ENCODE results near the gene ETS1.
"Not testable (repeated sequence)": the region's sequence is repeated elsewhere in the genome, so short reads cannot be mapped to it uniquely, and the experiment has no call there.

Gene ETS1

DNA sequence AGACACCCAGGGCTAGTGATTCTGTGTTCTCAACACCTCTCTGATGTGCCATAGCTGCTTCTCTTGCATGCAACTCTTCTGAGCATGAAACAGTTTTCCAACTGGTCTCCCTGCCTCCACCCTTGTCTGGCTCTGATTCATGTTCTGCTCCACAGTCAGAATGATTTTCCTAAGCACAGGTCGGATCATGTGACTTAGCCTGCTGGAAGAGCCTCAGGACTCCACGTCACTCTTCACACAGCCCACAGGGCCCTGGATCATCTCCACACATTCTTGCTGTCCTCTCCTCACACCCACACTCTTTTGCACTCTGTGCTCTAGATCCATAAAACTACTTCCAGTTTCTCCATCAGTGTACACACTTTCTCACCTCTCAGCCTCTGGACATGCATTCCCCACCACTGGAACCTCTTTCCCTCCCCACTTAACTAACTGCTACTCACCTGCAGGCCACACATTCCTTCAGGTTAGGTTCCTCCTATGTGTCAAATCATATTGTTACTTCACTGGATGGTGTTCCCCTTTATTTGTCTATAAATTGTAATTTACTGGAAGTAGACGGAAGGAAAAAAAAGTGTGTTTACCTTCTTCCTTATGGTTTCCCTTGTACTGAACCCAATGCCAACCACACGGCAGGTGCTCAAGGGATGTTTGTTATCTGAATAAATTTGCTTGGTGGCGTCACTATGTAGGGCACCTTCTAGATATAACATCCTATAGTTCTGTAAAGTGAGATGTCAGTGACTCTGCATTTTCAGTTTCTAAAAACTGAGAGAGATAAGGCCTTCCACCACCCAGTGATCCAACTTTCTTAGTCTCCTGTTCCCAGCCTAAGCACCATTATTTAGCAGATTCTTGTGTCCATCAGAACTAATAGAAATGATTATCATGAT lies 133.7 kb downstream of the ETS1 start:
- peak; percentile 15 for DNase-seq

DNA sequence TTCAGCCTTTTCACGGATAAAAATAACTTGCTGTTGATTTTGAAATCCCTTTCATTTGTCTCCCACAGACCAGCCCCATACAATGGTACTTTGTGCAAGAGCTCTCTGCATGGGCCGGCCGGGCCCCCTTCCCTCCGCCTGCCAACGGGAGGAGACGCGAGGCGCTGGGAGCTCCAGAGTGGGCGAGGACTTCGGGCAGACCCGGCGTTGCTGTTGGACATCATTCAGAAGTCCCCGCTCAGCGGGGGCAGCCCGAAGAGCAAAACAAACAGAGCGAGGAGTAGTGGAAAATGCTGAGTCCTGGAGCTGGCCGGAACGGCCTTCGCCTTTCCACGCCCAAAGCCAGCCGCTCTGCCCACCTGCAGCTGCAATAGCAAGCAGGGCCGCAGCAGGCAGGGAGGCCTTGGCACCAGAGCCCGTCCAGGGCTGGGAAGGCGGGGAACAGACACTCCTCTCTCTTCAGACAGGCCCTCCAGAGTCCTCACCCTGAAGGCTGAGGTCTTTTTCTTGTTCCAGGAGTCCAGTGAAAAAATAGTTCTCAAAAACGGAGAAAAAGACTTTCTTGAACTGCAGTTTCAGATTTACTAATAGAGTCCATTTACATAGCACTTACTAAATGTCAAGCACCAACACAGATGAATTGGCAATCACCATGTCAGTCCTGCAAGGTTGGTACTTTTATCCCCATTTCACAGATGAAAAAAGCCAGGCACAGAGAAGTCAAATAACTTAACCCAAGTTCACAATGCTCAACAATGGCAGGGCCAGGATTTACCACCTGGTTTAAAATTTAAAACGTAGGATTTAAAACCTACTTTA lies 135.5 kb downstream of the ETS1 start:
- DNase-seq = no peak

DNA sequence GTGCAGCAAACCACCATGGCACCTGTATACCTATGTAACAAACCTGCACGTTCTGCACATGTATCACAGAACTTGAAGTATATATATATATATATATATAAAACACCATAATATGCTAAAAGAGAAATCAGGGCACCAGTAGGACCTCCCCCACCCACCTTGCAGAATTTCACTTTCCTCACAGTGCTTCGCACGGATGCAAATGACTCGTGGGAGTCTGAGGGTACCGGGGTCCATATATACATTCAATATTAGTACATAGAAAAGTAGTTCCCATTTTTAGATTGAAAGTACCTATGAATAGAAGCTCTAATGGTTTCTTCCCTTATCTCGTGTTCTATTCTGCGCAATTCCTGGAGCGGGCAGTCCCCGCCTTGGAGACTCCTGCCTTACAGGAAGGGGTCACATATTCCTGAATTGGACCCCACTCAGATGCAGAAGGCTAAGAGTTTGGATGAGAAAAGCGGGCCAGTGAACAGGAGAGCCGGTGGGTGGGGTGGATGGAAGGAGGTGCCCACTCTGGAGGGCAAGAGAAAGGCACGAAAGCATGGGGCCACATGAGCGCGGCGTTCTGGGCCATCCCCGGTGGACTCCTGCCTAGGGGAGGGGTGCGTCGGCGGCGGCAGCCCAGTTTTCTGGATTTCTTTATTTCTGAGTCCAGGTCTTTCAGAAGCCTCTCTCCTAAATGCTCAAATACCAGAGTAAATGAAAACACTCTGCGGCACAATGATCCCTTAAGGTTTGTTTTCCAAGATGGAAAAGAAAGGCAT lies 136.3 kb downstream of the ETS1 start:
- DNase-seq = no peak

DNA sequence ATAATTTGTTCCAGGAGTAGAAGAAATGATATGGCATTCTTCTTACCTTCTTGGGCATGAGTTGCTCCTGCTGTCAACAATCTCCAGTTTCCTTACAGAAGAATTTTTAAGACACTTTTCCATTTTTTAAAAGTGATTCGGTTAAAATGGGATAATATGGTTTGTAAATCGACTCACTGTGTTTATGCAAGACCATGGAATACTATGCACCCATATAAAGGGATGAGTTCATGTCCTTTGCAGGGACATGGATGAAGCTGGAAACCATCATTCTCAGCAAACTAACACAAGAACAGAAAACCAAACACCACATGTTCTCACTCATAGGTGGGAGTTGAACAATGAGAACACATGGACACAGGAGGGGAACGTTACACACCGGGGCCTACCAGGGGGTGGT lies 136.9 kb downstream of the ETS1 start:
- DNase-seq = not testable (repeated sequence)

DNA sequence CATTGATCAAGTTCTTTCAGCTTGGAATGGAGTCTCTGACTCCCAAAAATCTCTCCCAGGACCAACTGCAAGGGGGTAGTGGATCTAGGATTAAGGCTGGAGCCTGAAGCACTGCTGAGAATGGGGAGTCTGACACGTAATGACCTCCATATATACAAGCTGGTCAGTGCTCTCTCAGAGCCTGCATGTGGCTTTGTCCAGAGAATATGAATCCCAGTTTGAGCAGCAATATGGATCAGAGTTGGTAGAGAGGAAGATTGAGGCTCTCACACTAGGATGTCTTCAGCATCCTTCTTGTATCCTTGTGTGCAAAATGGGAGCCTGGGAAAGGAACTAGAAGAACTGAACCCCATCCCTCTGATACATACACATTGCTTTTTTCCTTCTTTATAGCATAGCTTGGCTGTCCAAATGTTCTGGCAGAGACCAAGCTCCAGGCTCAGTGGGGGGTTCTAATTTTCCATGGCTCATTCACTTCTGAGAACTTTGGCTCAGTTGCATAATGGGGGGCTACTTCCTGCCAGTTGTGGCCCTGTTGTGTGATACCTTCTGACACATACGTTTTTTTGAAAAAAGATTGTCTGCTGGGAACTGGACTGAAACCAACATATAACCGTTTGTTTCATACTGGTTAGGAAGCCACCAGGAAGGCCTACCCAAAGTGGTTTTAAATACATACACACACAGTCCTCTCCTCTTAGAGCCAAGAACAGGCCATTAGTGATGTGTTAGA lies 138.2 kb downstream of the ETS1 start:
- no peak for DNase-seq

DNA sequence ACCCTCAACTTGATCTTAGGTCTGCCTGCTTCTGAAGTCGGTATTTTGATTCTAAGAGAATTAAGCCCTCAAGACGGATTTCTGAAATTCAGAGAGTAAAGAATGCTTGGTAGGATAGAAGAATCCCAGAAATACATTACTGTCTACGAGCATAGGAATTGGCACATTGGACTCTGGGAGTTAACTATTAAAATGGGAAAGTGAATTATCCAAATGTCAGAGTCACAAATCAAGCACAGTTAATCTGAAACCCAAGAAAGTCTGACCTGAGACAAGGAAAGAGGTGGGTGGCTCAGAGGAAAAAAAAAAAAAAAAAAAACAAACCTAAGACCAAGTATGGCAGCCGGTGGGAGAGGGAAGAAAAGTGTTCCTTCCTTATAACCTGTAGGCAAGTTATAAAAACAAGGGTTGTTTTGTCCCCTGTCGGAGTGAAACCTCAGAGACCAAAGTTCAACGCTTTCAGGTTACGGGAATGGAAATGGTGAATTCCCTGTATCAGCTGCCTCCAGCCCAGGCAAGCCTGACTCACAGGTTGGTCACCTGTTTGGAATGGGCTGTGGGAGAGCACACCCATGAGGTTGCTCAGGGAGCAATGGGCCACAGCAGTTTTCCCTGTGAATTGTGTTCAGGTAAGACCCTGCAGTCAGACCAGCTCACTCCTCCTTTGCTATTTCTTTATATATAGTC lies 139.0 kb downstream of the ETS1 start:
- DNase-seq = no peak

DNA sequence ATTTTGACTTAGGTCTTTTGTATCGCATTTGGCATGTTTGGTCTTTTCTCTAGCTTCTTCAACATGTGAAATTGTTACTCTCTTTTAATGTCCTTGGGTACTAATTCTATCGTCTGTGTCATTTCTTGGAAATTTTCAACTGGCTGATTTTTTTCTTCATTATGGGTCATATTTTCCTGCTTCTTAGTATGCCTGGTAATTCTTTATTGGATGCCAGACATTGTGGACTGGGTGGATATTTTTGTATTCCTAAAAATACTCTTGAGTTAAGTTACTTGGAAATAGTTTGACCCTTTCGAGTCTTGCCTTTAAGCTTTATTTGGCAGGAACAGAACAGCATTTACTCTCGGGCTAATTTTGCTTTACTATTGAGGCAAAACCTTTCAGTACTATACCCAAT lies 140.1 kb downstream of the ETS1 start:
- DNase-seq = no peak

DNA sequence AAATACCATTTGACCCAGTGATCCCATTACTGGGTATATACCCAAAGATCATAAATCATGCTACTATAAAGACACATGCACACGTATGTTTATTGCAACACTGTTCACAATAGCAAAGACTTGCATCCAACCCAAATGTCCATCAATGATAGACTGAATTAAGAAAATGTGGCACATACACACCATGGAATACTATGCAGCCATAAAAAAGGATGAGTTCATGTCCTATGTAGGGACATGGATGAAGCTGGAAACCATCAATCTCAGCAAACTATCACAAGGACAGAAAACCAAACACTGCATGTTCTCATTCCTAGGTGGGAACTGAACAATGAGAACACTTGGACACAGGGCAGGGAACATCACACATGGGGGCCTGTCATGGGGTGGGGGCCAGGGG lies 141.4 kb downstream of the ETS1 start:
- DNase-seq = not testable (repeated sequence)

DNA sequence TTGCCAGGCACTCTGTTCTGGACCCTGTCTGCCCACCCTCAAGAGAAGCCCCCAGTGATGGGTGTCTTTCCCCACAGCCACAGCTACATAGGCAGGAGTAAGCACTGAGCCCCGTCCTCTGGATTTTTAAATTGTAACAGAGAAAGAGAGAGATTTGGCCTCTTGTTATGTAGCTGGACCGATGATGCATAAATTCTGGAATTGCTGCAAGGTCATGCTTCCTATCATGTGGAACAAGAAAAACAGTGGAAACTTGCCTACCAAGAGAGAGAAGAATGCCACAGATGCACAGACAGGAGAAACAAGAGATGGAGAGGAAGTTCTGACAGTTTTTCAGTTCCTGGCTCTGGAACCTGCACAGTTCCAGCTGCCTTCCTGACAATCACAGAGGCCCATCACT lies 150.2 kb downstream of the ETS1 start:
- no peak for DNase-seq

DNA sequence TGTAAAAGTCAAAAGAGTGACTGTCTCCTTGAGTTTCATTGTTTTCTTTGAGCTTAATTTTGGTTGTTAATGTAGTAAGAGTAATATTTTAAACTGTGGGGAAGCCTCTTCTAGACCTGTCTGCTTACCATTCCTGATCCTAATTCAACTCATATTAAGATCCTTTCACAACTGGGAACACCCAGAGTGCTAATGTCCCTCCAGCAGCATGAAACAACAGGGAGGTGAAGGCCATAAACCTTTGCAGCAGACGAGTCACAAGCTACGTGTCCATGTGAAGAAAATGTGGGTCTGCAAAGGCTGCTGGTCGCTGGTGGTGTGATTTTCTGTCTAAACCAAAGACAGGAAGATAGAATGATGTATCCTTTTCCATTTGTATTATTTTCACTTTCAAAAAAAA lies 152.5 kb downstream of the ETS1 start:
- DNase-seq = no peak

DNA sequence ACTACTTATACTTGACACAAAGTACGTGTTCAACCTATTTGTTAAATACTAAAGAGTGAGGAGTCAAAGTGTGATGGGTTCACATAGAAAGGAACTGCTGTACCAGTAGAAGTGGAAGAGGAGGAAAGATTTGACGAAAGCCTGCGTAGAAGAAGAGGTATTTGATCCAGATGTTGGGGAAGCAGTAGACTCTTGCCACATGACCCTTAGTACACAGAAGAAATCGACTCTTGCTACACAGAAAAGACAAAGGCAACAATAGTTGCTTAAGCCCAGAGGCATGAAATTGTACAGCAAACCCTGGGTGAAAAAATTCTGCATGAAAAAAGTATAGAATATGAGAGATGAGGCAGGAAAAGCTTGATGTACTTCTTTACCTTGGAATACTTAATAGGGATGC lies 152.9 kb downstream of the ETS1 start:
- DNase-seq = no peak

DNA sequence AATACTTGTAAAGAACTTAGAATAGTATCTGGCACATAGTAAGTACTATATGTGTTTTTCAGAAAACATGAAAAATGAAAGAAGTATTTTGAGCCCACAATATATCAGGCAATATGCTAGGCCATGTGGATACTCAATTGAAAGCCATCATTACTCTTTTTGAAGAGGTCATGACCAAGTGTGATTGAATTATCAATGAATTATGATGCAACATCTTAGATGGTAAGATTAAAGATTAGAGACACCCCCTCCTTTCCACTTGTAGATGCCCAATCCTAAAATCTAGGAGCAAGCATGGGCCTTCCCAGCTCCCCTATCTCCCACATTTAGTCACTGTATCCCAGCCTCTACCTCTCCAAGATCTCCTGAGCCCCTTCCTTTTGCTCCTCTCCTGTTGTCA lies 154.4 kb downstream of the ETS1 start:
- DNase-seq = no peak

DNA sequence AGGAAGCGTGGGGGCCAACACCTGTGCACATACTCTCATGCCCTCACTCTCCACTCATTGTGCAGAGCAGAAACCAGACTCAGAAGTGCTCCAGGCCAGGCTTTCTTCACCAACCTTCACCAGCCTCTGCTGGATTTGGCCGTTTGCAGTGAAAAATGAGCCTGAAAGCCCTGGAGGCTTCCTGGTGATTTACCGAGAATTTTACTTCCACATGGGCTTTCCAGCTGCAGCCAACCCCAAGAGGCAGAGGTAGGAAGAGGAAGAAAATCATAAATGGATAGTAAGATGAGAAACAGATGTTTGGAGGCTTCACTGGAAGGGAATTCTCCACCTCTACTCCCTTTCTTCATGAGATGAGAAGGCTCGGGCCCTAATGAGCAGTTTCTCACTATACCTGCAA lies 155.4 kb downstream of the ETS1 start:
- no peak for DNase-seq

DNA sequence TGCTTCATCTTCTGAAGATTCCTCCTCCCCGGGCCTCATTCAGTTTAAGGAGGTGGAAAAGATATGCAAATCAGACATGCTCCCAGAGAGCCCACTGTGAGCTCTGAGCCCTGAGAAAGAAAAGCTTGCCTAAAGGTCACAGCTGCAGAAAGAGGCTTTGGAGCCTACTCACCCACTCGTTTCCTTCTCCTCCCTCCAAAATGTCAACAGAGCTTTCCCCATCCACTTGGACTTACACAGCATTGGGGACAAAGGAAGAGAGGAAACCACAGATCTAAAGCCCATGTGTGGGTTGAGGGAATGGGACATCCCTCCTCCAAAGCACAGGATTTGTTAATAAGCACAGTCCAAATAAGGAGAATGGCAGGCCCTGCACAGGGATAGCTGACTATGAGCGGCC lies 158.4 kb downstream of the ETS1 start:
- DNase-seq = no peak

DNA sequence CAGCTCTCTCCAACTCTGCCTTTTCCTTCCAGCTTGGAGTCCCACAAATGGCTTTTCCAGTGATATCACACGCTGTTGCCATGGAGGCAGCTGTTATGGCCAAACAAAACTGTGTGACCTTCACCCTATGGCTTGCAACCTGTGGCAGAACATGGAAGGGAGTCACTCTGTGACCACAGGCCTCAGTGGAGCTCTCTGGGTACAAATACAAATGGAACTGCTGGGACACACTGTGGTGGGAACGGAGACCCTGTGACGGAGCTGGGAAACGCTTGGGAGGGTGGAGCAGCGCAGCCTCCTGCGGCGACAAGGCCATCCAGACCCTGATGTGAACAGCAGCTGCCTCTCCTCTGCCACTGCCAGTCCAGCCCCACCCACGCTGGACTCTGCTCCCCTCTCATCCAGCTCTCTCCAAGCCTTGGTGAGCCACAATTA lies 162.5 kb downstream of the ETS1 start:
- no peak for DNase-seq

DNA sequence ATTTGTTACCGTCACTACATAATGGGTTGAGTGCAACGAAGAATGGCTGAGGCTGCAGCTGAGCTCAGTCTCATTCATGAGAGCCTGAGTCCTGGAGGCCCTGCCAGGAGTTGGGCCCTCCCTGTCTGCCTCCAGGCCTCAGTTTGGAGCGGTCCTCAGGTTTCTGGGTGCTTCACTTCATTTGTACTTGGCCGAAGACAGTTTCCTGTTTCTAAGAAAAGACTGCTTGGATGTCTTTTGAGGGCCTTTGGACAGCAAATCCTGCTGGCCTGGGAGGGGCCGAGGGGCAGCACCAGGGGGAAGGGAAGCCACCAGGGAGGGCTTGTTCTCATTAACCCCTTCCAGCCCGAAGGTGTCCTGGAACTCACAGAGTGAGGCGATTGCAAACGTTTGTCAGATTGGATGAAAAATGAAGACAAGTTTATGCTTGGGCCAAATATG lies 163.1 kb downstream of the ETS1 start:
- DNase-seq = no peak

DNA sequence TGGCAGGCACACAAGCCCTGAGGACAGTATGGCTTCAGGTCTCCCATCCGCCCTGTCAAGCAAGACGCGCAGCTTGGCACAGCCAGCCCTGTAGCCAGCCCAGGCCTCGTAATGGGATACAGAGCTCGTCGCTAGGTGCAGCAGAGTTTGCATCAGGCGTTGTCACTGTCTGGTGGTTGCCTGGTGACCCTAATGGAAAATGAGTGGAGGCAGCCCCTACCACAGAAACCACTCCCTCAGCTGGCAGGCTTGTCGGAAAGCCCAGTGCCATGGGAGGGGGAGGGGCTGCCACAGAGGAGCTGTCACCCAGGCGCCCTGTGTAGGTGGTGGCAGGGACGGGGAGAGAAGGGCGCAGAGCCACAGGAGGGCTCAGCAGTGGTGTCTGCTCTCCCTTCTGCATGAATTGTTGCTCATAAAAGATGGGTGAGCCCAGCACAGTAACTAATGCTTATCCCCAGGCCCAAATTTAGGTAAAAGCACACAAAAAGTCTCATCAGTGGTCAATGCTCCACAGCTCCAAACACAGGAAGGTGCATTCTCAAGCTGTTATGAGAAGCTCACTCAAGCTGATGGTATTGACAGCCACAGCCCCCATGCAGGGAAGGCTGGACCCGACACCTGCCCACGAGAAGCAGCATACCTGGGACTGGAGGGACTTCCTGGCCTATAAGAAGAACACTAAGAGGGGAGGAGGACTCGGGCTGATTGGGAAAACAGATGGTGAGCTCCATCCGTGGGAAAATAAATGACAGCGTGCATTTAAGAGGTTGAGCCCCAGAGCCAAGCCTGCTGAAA lies 164.6 kb downstream of the ETS1 start:
- peak; percentile 6 for DNase-seq

DNA sequence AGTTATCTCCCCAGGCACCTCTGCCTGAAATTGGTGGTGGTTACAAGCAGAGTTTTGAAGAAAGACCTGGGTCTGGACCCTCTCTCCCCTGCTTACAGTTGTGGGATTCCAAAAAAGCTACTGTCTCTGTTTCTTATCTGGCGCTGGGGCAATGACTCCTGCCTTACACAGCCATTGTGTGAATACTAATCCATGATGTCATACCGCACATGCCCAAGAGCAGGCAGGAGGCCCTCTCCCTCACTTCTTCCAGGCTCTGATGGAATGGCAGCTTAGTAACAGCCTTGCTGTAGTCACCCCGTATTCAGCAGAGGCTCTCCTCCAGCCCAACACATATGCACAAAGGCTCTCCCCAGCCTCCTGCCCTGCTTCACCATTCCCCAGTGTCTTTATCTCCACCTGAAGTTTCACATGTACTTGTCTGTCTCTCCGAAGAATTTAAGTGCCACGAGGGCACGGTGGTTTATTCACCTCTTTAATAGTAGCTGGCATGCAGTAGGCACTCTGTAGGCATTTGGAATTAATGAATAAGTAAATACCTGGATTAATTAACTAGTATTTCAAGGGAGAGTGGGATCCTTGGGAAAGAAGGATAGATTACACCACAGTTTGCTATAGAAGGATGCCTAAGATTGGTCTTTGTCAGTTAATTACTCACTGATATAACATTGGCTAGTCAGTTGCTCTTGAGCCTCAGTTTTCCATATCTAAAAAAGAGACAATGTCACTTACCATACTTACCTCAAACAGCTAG lies 165.6 kb downstream of the ETS1 start:
- DNase-seq = no peak

DNA sequence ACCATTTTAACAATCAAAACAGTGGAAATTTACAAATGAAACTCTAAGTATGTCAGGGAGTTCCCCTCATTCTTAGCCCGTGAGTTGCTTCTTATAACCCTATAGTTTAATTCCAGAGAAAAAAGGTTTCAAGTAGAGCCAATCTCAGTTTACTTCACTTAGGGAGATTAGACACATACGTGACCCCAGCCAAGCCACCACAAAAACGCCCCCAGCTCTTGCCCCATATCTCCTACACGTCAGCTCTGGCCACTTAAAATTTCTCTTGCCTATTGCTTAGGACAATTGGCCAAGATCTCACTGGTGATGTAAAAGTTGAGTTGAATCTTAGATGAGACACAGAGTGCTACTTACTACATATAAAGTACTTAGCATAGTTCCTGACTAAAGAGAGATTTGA lies 166.4 kb downstream of the ETS1 start:
- DNase-seq = peak; percentile 8

DNA sequence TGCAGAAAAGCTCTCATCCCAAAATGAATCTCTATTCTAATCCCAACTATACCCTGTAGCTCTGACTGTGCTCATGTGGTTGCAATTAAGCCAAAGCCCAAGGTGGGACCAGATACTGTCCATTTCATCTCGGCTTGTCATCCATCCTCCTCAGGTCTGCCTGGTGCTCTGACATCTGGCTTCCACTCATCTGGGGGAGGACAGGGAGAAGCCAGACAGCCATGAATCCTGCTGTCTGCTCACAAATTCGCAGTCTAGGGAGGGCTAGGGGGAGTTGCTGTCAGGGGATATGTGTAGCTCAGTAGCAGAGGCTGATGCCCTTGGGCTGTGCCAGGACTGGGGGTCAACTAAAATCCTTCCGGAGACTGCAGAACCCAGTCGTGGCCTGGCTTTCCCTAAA lies 167.1 kb downstream of the ETS1 start:
- no peak for DNase-seq

Data from hematopoietic multipotent progenitor cell treated with erythropoietin and hydrocortisone succinate and interleukin-3 and kit ligand, for 6 days (in vitro differentiated cells).